Natural killer cell (primary cell): ENCODE measurements around the gene ITPKC. TPM values are rescaled to one million over a fixed set of nuclear protein-coding genes. Genes with fewer than 3 reads are reported as not detected.

Source experiments
- ATAC-seq, 3 donors: fragments of 150-1000 bp in 2 of 3; fragments of 200-7000 bp in 1 of 3; cut with Tn5 transposase; 1 replicate in 1 of 3; 2 replicates in 2 of 3; pipeline ENCODE4 v1.10.0; 2021; ENCODE audit warnings: mild to moderate bottlenecking in 2 of 3, moderate library complexity in 2 of 3
- DNase-seq, 2 donors: peaks; one replicate each; pipeline versions ENCODE4 v3.0.0 to v3.0.0-alpha.2; 2013 to 2021; ENCODE audit warnings: mixed read lengths in 1 of 2
- H3K27ac ChIP-seq: one replicate; pipeline ENCODE4 v1.5.1; 2013; ENCODE audit warnings: mild to moderate bottlenecking, low read length
- H3K27me3 ChIP-seq: one replicate; pipeline ENCODE4 v1.6.1; 2013; ENCODE audit warnings: low read length; ENCODE audit not compliant: control insufficient read depth, insufficient read depth
- H3K36me3 ChIP-seq: one replicate; pipeline ENCODE4 v1.6.1; 2013; ENCODE audit warnings: low read length; ENCODE audit not compliant: control insufficient read depth, insufficient read depth
- H3K4me1 ChIP-seq: one replicate; pipeline ENCODE4 v1.6.1; 2013; ENCODE audit warnings: low read length; ENCODE audit not compliant: control insufficient read depth, insufficient read depth
- H3K4me3 ChIP-seq: one replicate; pipeline ENCODE4 v1.5.1; 2013; ENCODE audit warnings: low read length
- H3K9me3 ChIP-seq: one replicate; pipeline ENCODE4 v1.6.1; 2013; ENCODE audit warnings: low read length; ENCODE audit not compliant: control insufficient read depth, insufficient read depth
- H3K27ac Mint-ChIP-seq, 2 donors: one replicate each; pipeline ENCODE4 v1.8.0; 2022; ENCODE audit warnings: mild to moderate bottlenecking in 2 of 2, mixed read lengths in 2 of 2, moderate library complexity in 1 of 2
- H3K27me3 Mint-ChIP-seq, 2 donors: one replicate each; pipeline ENCODE4 v1.8.0; 2022; ENCODE audit warnings: low read depth in 2 of 2, mixed read lengths in 2 of 2
- H3K36me3 Mint-ChIP-seq: one replicate; pipeline ENCODE4 v1.8.0; 2022; ENCODE audit warnings: mixed read lengths
- H3K4me1 Mint-ChIP-seq, 2 donors: one replicate each; pipeline ENCODE4 v1.8.0; 2022; ENCODE audit warnings: mixed read lengths in 2 of 2
- H3K4me3 Mint-ChIP-seq: one replicate; pipeline ENCODE4 v1.8.0; 2022; ENCODE audit warnings: mild to moderate bottlenecking, moderate library complexity, mixed read lengths
- H3K9me3 Mint-ChIP-seq, 2 donors: one replicate each; pipeline ENCODE4 v1.8.0; 2022; ENCODE audit warnings: mixed read lengths in 2 of 2
- CTCF ChIP-seq: fragments of 200-600 bp; IDR thresholded peaks from one replicate; pipeline ENCODE4 v1.8.0; 2022; ENCODE audit warnings: antibody characterized with exemption
- WGBS: methylation state at CpG from one replicate; pipeline ENCODE4 v1.1.7; 2013; ENCODE audit warnings: missing lambda C conversion rate; ENCODE audit not compliant: insufficient coverage; 5-methylcytosine and 5-hydroxymethylcytosine counted together
- intact Hi-C: fragments of 100-400 bp; cut with micrococcal nuclease; formaldehyde crosslinking; loops from one replicate; pipeline ENCODE4 v1.14.2; 2022
- total RNA-seq, 4 donors: library from RNA; stranded (reverse); fragments of 120-200 nt in 1 of 4; gene quantifications; one replicate each; pipeline versions ENCODE4 v1.2.3 to v1.2.4, GENCODE V29; 2013 to 2022

The ITPKC gene
- total RNA-seq, 3 donors from 2014 or later (not counting 1 experiment from before 2014, with no cell fraction given), result 8.7 to 11.1 (median 11.0) TPM

- Mint-ChIP-seq H3K4me3 (no peak overlapping the region), H3K27me3 (no peaks in the 10 kb centered on the region), H3K4me1 (no peaks in the 10 kb centered on the region), H3K27ac (no peak overlapping the region), H3K36me3 (no peaks in the 10 kb centered on the region), H3K9me3 (no peaks in the 10 kb centered on the region)
- intact Hi-C loops, result no loop called here
- Histone ChIP-seq H3K9me3 (no peaks in the 10 kb centered on the region), H3K4me1 (no peaks in the 10 kb centered on the region), H3K36me3 (peaks cover 18% of the 10 kb centered on the region), H3K4me3 (no peak overlapping the region), H3K27me3 (no peaks in the 10 kb centered on the region), H3K27ac (no peak overlapping the region)
- WGBS, result 88% methylated on average over 10 of the region's 10 CpGs
- DNase-seq, result no peak
- TF ChIP-seq CTCF, result no peak
- ATAC-seq, result no peak
These were observed 24.8 kb downstream of the ITPKC start for GRCh38 chr19:40741527-40742390.

GRCh38 chr19:40742477-40742876 is 25.6 kb downstream of the ITPKC start:
- ATAC-seq (no peak), DNase-seq (no peak)
- H3K27ac Mint-ChIP-seq, result no peak overlapping the region
- 93% methylated on average over 17 of the region's 17 CpGs for WGBS
- intact Hi-C loops, result no loop called here
- H3K27ac ChIP-seq, result no peak overlapping the region
- no peak overlapping the region for H3K4me3 ChIP-seq
- H3K9me3 ChIP-seq, result no peaks in the 10 kb centered on the region
- H3K4me3 Mint-ChIP-seq, result no peak overlapping the region
- H3K36me3 Mint-ChIP-seq, result no peaks in the 10 kb centered on the region
- H3K9me3 Mint-ChIP-seq, result no peaks in the 10 kb centered on the region
- H3K4me1 ChIP-seq, result no peaks in the 10 kb centered on the region
- H3K27me3 Mint-ChIP-seq, result no peaks in the 10 kb centered on the region
- TF ChIP-seq CTCF, result no peak
- H3K36me3 ChIP-seq, result peaks cover 11% of the 10 kb centered on the region
- H3K27me3 ChIP-seq, result no peaks in the 10 kb centered on the region
- H3K4me1 Mint-ChIP-seq, result no peaks in the 10 kb centered on the region

GRCh38 chr19:40742886-40743285 is 26.0 kb downstream of the ITPKC start:
- 96% methylated on average over 12 of the region's 12 CpGs for WGBS
- intact Hi-C loops, result no loop called here

More at GRCh38 chr19:40742886-40743285, 26.0 kb downstream of the ITPKC start:
- no peaks in the 10 kb centered on the region for H3K36me3 Mint-ChIP-seq
- H3K27ac ChIP-seq, result no peak overlapping the region
- H3K36me3 ChIP-seq, result peaks cover 8% of the 10 kb centered on the region
- no peak overlapping the region for H3K4me3 ChIP-seq
- H3K27ac Mint-ChIP-seq, result no peak overlapping the region
- no peaks in the 10 kb centered on the region for H3K4me1 ChIP-seq
- H3K4me1 Mint-ChIP-seq, result no peaks in the 10 kb centered on the region
- no peaks in the 10 kb centered on the region for H3K9me3 ChIP-seq
- H3K27me3 Mint-ChIP-seq, result no peaks in the 10 kb centered on the region
- no peak overlapping the region for H3K4me3 Mint-ChIP-seq
- H3K9me3 Mint-ChIP-seq, result no peaks in the 10 kb centered on the region
- DNase-seq (no peak), ATAC-seq (no peak)
- no peak for TF ChIP-seq CTCF
- H3K27me3 ChIP-seq, result no peaks in the 10 kb centered on the region
